GM19193 (cell line): ENCODE results near the gene CENPN.
A peak's percentile ranks its signal among the peaks of the same experiment; 100 is the strongest.

ENCODE experiments used
- POLR2A ChIP-seq: IDR thresholded peaks from 4 replicates; pipeline ENCODE4 v1.6.1; 2011; ENCODE audit not compliant: insufficient read depth, insufficient read length; ENCODE audit errors: extremely low read depth

The CENPN gene, protein sequence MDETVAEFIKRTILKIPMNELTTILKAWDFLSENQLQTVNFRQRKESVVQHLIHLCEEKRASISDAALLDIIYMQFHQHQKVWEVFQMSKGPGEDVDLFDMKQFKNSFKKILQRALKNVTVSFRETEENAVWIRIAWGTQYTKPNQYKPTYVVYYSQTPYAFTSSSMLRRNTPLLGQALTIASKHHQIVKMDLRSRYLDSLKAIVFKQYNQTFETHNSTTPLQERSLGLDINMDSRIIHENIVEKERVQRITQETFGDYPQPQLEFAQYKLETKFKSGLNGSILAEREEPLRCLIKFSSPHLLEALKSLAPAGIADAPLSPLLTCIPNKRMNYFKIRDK

DNA sequence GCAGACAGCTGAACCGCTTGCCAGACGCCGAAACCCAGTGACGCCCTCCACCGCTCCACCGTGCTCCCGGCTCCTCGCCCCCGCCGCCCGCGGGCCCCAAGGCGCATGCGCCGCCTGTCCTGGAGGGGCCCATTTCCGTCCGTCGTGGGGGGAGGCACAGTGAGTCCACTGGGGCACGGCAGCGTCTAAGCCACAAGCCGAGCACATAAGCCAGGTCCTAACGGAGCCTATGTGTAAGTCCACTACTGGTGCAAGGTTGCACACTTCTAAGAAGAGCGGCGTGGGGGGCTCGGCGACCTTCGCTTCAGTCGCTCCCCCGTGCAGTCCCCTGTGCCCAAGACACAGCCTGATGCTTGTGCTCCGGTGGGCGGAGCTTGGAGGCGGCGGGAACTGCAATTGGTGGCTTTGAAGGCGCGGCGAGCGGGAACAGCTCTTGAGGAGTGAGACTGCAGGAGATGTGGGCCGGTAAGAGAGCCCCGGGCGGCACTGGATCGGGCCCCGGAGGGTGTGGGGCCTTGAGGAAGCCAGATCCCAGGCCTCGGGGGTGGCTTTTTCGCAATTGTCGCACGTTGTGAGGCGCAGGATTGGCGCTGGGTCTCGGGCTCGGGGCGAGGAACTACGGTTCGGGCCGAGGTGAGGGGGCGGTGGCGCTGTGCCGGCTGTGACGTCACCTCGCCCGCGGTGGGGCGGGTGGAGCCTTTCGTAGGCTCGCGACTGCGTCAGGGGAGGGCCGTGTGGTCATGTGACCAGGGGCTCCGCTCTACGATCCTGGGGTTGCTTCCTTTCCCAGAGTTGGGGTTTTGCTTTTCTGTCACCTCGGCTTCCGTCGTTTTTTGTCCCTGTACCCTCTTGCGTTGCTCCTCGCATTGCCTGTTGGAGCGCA, at the start of gene CENPN, which contains the start of gene CMC2:
CENPN (plus strand) TSS at position 402 of the 883 bp plus-strand sequence. CDS start 4,726 bp downstream, outside the sequence.
CMC2 (minus strand) TSS at position 73 of the 883 bp plus-strand sequence. CDS start 9,491 bp downstream, outside the sequence.
- peak; percentile 75 for TF ChIP-seq POLR2A

DNA sequence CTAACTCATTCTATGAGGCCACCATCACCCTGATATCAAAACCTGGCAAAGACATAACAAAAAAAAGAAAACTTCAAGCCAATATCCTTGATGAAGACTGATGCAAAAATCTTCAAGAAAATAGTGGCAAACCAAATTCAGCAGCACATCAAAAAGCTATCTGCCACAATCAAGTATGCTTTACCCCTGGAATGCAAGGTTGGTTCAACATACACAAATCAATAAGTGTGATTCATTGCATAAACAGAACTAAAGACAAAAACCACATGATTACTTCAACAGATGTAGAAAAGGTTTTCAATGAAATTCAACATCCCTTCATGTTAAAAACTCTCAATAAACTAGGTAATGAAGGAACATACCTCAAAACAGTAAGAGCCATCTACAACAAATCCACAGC, 48.7 kb upstream of the CENPN start:
- no peak for TF ChIP-seq POLR2A

- no peak for TF ChIP-seq POLR2A
Observed at GRCh38 chr16:80962879-80963278, 44.1 kb upstream of the CENPN start.

DNA sequence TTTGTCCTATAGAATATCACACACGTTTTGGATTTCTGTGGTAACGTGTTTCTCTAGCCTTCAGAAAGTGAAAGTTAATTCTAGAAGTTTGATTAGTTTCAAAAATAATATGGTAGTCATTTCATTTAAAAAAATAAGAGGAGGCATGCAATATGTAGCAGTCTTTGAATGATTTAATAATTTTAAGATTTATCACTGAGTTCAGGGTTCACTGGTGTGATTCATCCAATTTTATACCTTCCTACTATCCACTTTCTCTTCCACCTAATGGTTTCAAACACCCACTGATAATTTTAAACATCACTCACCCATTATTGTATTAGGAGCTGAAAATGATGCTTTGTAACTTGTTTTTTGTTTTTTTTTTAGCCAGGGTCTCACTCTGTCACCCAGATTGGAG, 42.7 kb upstream of the CENPN start:
- TF ChIP-seq POLR2A: no peak

DNA sequence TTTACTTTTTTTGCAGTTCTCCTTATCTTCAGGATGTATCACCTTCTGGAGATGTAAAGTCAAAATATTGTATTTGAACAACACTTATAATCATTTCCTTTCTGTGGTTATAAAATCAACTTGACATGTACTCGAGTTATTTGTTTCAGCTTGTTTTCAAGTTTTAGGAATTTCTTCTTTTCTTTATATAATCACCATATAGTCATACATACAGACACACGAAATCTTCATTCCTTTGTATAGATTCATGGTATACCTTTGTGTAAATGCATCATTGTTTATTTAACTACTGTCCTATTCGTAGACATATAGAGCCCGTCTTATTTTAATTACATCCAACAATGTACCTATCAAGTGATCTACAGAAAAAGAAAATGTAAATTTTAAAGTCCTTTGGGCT, 40.4 kb upstream of the CENPN start:
- TF ChIP-seq POLR2A: no peak

DNA sequence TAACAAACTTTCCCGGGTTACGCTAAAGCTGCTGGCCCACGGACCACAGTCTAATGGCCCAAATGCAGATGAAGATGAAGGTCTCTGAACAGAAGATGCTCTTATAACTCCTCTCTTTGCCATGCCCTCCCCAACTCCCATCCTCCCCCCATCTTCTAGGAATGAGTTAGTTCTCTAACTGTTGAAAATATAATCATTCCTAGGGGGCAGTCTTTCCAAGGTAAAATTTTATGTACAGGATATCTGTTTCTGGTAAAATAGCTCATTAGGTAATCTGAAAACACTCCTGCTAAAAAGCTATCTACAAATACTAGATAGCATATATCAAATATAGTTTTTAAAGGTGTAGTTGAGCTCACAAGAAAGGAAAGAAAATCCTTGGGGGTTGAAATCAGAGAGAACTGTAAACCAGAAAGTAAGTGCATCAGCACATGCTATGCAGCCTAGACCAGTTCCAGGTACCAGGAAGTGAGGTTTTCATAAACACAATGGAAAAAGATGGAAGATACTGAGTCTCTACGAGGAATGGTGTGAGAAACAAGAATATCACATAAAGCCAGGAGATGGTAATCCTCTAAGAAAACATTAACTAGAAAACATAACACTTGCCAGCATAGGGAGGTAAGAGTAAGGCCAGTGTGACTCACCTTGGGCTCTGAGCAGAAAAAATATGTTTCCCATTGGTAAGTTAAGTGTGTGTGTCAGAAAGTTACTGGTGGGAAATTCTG, 38.5 kb upstream of the CENPN start:
- TF ChIP-seq POLR2A: no peak

DNA sequence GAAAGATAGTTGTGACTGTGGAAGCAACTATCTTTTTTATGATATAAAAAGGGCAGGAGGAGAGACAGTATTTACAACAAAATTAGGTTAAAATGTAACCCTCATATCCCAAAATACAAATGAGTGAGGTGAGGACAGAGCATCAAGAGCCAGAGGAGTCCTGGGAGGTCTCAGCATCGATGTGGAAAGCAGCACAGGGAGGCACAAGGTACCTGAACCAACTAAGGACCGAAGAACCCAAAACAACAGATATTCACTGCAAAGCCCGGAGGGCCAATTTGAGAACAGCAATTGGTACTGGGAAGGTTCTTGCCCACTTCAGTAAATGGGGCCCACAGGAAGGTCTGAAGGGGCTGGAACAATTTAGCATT, 37.9 kb upstream of the CENPN start:
- no peak for TF ChIP-seq POLR2A

- TF ChIP-seq POLR2A: no peak
Observed at GRCh38 chr16:80971819-80972218, 35.2 kb upstream of the CENPN start.

DNA sequence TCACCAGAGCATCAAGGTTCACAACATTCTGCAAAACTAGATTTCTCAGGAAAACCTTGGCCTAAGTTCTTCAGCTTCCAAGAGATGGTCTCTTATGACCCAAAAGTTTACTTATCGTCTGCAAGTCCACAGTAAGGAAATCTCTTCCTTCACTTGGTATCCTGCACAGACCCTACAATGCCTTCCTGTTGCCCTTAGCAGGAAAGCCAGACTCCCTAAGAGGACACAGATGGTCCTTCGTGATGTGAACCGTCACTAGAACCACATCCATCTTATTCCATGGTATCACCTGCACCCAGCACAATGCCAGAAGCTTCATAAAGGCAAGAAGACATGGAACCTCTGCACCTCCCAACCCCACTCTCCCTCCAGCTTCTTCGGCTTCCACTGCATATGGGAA, 34.4 kb upstream of the CENPN start:
- no peak for TF ChIP-seq POLR2A

DNA sequence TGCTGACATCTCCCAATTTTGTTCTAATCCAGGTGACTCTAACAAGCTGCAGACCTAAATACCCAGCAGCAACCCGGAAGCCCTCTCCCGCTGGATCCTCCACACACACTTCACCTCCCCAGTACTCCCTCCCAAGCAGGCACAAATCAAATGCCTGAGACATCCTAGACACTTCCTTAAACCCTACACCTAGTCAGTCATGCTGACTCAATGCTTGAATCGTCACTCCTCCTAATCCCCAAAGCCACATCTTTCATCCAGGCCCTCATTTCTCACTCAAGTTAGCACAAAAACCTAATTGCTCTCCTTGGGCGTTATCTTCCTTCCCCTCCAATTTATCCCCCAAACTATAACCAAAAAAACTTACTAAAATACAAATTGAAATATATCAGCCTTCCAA, 33.0 kb upstream of the CENPN start:
- TF ChIP-seq POLR2A: no peak

DNA sequence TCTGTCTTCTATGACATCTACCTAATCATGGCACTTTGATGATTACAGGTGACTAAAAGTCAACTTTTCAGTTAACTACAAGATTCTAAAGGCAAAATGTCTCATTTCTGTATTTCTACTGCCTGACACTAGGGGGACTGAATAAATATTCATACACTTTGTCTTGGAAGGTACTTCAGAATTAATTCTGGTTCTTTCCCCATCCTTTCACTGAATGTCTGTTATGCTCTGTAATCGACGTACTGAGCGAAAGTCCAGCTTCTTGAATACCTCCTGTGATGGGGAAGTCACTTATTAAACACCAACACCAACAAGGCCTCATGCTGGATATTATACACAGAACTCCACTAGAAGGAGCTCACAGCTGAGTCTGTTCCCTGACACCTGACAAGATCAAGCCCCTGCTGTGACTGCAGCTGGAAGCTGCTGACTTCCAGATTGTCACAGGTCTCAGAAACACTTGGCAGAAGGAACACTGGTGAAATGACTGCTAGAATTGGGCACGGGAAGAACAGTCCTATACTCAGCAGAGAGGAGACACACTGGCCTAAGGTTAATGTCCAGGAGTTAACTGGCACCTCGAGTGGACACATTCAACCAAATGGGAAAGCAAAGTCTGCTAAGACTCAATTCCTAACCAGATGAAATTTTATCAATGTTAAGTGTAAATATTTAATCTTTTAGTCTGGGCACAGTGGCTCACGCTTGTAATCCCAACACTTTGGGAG, 32.2 kb upstream of the CENPN start:
- no peak for TF ChIP-seq POLR2A

GRCh38 chr16:80976946-80977345, 30.1 kb upstream of the CENPN start:
- TF ChIP-seq POLR2A: no peak

GRCh38 chr16:80981103-80981502, 25.9 kb upstream of the CENPN start:
- no peak for TF ChIP-seq POLR2A

- no peak for TF ChIP-seq POLR2A
Observed at GRCh38 chr16:80982646-80983045, 24.4 kb upstream of the CENPN start.
